Measurements from ENCODE around the gene NOL3.

DNA sequence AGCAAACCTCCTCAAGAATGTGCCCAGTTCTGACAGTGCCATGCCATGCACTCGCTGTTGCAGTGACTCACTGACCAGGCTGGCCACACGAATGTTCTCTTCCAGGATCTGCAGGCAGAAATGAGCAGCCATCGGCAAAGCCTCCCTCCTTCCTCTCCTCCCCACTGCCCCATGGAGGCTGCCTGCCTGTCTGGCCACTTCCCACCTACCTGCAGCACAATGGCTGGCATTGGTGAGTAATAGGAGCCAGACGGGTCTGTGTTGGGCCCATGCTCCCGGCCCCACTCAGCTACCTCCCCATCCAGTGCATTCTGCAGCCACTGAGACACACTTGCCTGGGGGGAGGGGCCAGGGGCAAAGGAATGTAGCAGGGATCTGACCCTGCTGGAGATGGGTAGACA is 16.2 kb downstream of the NOL3 start:
- TF ChIP-seq TAF1 (IDR thresholded peaks at IDR 0.05; ENCODE audit: low read depth) (no peak), YY1 (IDR thresholded peaks at IDR 0.05; ENCODE audit: low read depth) (no peak)
